SU-DHL-6 (cell line): Measurements from ENCODE around the gene ARRDC3.

ENCODE experiments used
- H2AFZ ChIP-seq: fragments of 200-600 bp; sonication (generic); 2 replicates; pipeline ENCODE4 v1.6.1; 2014; ENCODE audit warnings: low read depth, mild to moderate bottlenecking, moderate library complexity, mixed read lengths, antibody characterized with exemption, low read length; ENCODE audit not compliant: severe bottlenecking
- H3F3A ChIP-seq: fragments of 200-600 bp; shearing (Covaris generic); 2 replicates; pipeline ENCODE4 v1.6.0; 2016; ENCODE audit warnings: antibody characterized with exemption, mild to moderate bottlenecking; ENCODE audit not compliant: insufficient read depth
- H3K27ac ChIP-seq: fragments of 200-600 bp; sonication (generic); 2 replicates; pipeline ENCODE4 v1.5.1; 2016; ENCODE audit warnings: low read depth, mild to moderate bottlenecking, low read length, moderate library complexity, mixed read lengths
- H3K27me3 ChIP-seq: fragments of 200-600 bp; sonication (generic), shearing (Covaris generic); 2 replicates; pipeline ENCODE4 v1.6.0; 2014; ENCODE audit warnings: mild to moderate bottlenecking, low read length
- H3K36me3 ChIP-seq: fragments of 200-600 bp; sonication (generic); 2 replicates; pipeline ENCODE4 v1.6.1; 2014; ENCODE audit warnings: mild to moderate bottlenecking, low read length, mixed read lengths
- H3K4me2 ChIP-seq: fragments of 300-600, 200-600 bp; shearing (Covaris generic), sonication (generic); 2 replicates; pipeline ENCODE4 v1.6.0; 2014; ENCODE audit warnings: low read length, low read depth, mild to moderate bottlenecking; ENCODE audit not compliant: poor library complexity, severe bottlenecking
- H3K4me3 ChIP-seq: fragments of 200-600 bp; sonication (generic); 2 replicates; pipeline ENCODE4 v1.5.1; 2014; ENCODE audit warnings: antibody characterized with exemption, low read length, mild to moderate bottlenecking, mixed read lengths; ENCODE audit not compliant: insufficient read depth, poor library complexity, severe bottlenecking
- H3K79me2 ChIP-seq: fragments of 200-600 bp; sonication (generic); 2 replicates; pipeline ENCODE4 v1.6.1; 2014; ENCODE audit warnings: mild to moderate bottlenecking, low read length, moderate library complexity; ENCODE audit not compliant: insufficient read depth
- H3K9ac ChIP-seq: fragments of 200-600 bp; sonication (generic); 2 replicates; pipeline ENCODE4 v1.7.0; 2014; ENCODE audit warnings: mild to moderate bottlenecking, low read length
- H3K9me2 ChIP-seq: fragments of 200-600 bp; sonication (generic); replicated peaks from 2 replicates; pipeline ENCODE4 v1.6.1; 2014; ENCODE audit warnings: low read length; ENCODE audit not compliant: insufficient read depth
- H3K9me3 ChIP-seq: fragments of 200-600 bp; sonication (generic); 2 replicates; pipeline ENCODE4 v1.6.1; 2014; ENCODE audit warnings: low read length, mixed read lengths; ENCODE audit not compliant: insufficient read depth
- H4K20me1 ChIP-seq: fragments of 200-600 bp; sonication (generic); 2 replicates; pipeline ENCODE4 v1.6.1; 2014; ENCODE audit warnings: low read depth, mild to moderate bottlenecking, antibody characterized with exemption, low read length, moderate library complexity, mixed read lengths
- CTCF ChIP-seq: fragments of 200-600 bp; sonication (generic); IDR thresholded peaks from one replicate; pipeline ENCODE4 v1.5.1; 2017; ENCODE audit warnings: antibody characterized with exemption, mild to moderate bottlenecking, low read length, moderate library complexity; ENCODE audit not compliant: insufficient read depth, poor library complexity, severe bottlenecking
- EZH2phosphoT487 ChIP-seq: fragments of 200-600 bp; sonication (generic), shearing (Covaris generic); conservative IDR thresholded peaks from 2 replicates; pipeline ENCODE4 v1.6.1; 2018; ENCODE audit warnings: mild to moderate bottlenecking, antibody characterized with exemption, low read length, moderate library complexity, mixed read lengths

ARRDC3 gene

GRCh38 chr5:91381774-91382359 is 1.2 kb downstream of the ARRDC3 start:
- Histone ChIP-seq H3K27ac (peak overlapping the region; percentile 95), H3F3A (peaks cover 46% of the 10 kb centered on the region), H3K9me2 (no peaks in the 10 kb centered on the region), H3K4me2 (peak overlapping the region; percentile 98), H3K36me3 (peaks cover 18% of the 10 kb centered on the region), H4K20me1 (no peaks in the 10 kb centered on the region), H3K4me3 (peak overlapping the region; percentile 98), H3K27me3 (no peaks in the 10 kb centered on the region), H3K79me2 (peaks cover 57% of the 10 kb centered on the region), H3K9me3 (no peaks in the 10 kb centered on the region), H3K9ac (peak overlapping the region; percentile 94), H2AFZ (no peak overlapping the region)
- TF ChIP-seq EZH2phosphoT487: no peak
- no peak for TF ChIP-seq CTCF

- peaks cover 51% of the 10 kb centered on the region for H3F3A ChIP-seq
- peak overlapping the region; percentile 95 for H3K27ac ChIP-seq
- H3K27me3 ChIP-seq: no peaks in the 10 kb centered on the region
- TF ChIP-seq EZH2phosphoT487: no peak
- no peak for TF ChIP-seq CTCF
- peak overlapping the region; percentile 94 for H3K9ac ChIP-seq
- peak overlapping the region; percentile 98 for H3K4me3 ChIP-seq
- H3K79me2 ChIP-seq: peaks cover 62% of the 10 kb centered on the region
- no peaks in the 10 kb centered on the region for H3K9me2 ChIP-seq
- no peaks in the 10 kb centered on the region for H4K20me1 ChIP-seq
- peak overlapping the region; percentile 98 for H3K4me2 ChIP-seq
- H3K9me3 ChIP-seq: no peaks in the 10 kb centered on the region
- H2AFZ ChIP-seq: no peak overlapping the region
- H3K36me3 ChIP-seq: peaks cover 24% of the 10 kb centered on the region
Observed at GRCh38 chr5:91381239-91381773, 1.8 kb downstream of the ARRDC3 start.

GRCh38 chr5:91380491-91381238 is 2.5 kb downstream of the ARRDC3 start:
- H3K4me2 ChIP-seq: peak overlapping the region; percentile 98
- H3K9me3 ChIP-seq: no peaks in the 10 kb centered on the region
- H4K20me1 ChIP-seq: no peaks in the 10 kb centered on the region; the same call in 1 of the 2 replicates
- H3K36me3 ChIP-seq: peaks cover 30% of the 10 kb centered on the region
- peaks cover 55% of the 10 kb centered on the region for H3F3A ChIP-seq
- no peaks in the 10 kb centered on the region for H3K9me2 ChIP-seq
- TF ChIP-seq EZH2phosphoT487: no peak
- no peak for TF ChIP-seq CTCF
- H2AFZ ChIP-seq: no peak overlapping the region
- H3K4me3 ChIP-seq: peak overlapping the region; percentile 98
- H3K79me2 ChIP-seq: peaks cover 62% of the 10 kb centered on the region
- H3K9ac ChIP-seq: peak overlapping the region; percentile 94
- H3K27me3 ChIP-seq: no peaks in the 10 kb centered on the region
- H3K27ac ChIP-seq: peak overlapping the region; percentile 95
